GM13976 (cell line): Measurements from ENCODE around the gene TMEM200A.

Source experiments
- DNase-seq: peaks from one replicate; pipeline ENCODE4 v3.0.0; 2012; ENCODE audit warnings: low spot score
- in situ Hi-C: fragments of 300-500 bp; cut with MboI; formaldehyde crosslinking; loops from one replicate; pipeline ENCODE4 v1.12.0; 2022; ENCODE audit warnings: low sequenced_read_pairs, mixed read lengths, inconsistent platforms; ENCODE audit not compliant: unreplicated experiment
- TF ChIP-seq, protein P1 (sequence below): IDR thresholded peaks from 2 replicates; pipeline ENCODE4 v1.5.1; 2012; ENCODE audit warnings: borderline replicate concordance, mild to moderate bottlenecking; ENCODE audit not compliant: insufficient read depth; ENCODE audit errors: extremely low read depth, missing control alignments, control extremely low read depth

Gene TMEM200A

DNA sequence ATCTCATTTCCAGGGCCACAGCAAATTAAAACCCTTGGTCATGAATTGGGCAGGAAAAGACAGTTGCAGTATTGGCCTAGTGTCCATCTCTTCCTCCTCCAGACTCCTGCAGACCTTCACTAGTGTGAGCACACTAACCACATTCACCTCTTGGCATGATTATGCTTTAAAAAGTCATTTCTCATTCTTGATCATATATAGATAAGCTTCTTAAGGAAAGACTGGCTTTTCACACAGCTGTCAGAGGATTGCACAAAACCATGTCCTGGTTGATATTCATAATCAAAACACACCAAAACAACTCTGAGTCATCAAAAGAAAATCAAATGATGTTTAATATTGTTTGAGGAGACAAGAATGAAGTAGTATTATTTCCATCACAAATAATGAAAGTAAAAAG is 52.1 kb downstream of the TMEM200A start:
- in situ Hi-C loops: no loop called here
- TF ChIP-seq, protein P1, sequence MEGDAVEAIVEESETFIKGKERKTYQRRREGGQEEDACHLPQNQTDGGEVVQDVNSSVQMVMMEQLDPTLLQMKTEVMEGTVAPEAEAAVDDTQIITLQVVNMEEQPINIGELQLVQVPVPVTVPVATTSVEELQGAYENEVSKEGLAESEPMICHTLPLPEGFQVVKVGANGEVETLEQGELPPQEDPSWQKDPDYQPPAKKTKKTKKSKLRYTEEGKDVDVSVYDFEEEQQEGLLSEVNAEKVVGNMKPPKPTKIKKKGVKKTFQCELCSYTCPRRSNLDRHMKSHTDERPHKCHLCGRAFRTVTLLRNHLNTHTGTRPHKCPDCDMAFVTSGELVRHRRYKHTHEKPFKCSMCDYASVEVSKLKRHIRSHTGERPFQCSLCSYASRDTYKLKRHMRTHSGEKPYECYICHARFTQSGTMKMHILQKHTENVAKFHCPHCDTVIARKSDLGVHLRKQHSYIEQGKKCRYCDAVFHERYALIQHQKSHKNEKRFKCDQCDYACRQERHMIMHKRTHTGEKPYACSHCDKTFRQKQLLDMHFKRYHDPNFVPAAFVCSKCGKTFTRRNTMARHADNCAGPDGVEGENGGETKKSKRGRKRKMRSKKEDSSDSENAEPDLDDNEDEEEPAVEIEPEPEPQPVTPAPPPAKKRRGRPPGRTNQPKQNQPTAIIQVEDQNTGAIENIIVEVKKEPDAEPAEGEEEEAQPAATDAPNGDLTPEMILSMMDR: no peak
- no peak for DNase-seq

DNA sequence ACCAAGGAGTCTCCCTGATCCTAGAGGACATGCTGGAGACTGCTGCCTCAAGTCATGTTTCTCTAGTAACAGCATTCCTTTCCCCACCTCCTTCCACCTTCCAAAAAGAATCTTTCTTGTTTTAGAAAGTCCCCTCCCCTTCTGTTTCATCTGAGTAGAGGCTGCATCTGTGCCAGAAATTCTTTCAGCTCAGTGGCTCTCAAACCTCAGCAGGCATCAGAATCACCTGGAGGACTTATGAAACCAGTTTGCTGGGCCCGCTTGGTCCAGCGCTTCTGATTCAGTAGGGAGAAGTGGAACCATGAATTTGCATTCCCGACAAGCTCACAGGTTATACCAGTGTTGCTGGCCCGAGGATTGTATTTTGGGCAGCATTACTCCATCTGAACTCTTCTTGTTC is 55.1 kb downstream of the TMEM200A start:
- DNase-seq: no peak
- TF ChIP-seq, protein P1: no peak
- in situ Hi-C loops: no loop called here

DNA sequence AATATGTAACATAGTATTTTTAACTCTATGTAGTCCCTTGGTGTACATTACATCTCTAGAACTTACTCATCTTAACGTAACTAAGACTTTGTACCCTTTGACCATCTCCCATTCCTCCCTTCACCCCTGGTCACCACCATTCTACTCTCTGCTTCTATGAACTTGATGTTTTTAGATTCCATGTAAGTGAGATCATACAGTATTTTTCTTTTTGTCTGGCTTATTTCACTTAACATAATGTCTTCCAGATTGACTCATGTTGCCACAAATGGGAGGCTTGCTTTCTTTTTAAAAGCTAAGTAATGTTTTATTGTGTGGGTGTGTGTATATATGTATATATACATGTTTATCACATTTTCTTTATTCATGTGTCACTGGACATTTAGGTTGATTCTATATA is 55.8 kb downstream of the TMEM200A start:
- no peak for DNase-seq
- in situ Hi-C loops: no loop called here
- TF ChIP-seq, protein P1: no peak

DNA sequence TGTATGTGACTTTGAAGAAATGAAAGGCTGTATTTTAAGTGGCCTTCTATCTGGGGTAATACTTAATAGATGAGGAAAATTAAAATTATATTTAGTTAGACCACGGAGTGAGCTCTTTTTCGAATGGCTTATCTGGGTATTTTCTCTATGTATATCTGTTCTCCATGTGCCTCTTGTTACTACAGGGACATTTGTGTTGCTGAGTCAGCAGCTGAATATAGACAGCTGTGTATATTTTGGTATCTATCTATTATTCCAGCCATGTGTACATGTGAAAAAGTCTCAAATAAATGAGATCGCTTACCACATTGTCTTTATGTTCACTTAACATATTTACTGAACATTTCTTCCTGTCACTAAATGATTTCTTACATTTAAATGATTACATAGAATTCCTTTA is 57.2 kb downstream of the TMEM200A start:
- TF ChIP-seq, protein P1: no peak
- in situ Hi-C loops: no loop called here
- no peak for DNase-seq

DNA sequence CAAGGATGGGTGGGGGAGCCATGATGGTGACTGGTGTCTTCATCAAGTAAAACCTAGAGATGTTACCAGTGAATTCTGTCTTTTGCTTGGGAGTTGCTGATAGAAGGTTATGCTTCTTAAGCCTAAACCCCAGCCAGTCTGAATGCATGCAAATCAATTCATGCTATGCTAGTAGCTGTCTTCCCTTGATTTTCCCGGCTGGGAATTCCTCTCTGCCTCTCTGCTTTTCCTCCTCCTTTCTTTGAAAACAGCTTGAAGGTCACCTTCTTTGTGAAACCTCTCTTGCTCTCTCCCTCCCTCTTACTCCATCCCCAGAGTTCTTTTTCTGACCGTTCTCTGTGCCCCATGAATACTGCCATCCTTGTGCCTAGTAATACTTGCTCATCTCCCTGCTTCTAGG is 58.9 kb downstream of the TMEM200A start:
- in situ Hi-C loops: no loop called here
- TF ChIP-seq, protein P1: no peak
- no peak for DNase-seq

DNA sequence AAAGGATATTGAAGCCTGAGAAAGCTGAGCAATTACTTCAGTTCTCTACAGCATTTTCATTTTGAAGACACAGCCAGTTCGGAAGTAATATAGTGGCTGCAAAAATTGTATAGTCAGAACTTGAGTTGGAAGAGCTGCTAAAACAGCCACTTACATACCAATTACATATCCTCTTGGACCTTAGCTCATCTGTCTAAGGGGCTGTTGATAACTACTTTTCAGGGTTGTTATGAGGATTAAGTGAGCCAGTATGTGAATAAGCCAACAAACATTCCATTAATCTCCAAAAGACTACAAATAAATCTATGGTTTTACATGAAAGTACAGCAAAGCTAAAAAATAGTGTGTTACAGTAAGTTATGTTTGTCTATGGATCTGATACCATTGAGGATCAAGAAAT is 59.7 kb downstream of the TMEM200A start:
- in situ Hi-C loops: no loop called here
- no peak for DNase-seq
- TF ChIP-seq, protein P1: no peak
